AG04450 (cell line): ENCODE measurements around the gene ORAI1. TPM values are rescaled to one million over a fixed set of nuclear protein-coding genes. Genes with fewer than 3 reads are reported as not detected.
"Not testable (repeated sequence)": the region's sequence is repeated elsewhere in the genome, so short reads cannot be mapped to it uniquely, and the experiment has no call there.

ENCODE experiments used
- CTCF ChIA-PET: fragments of 300-600, 350-600 bp; formaldehyde crosslinking; extraction: SDS; loops from one replicate; lab custom pipeline; 2022; ENCODE audit warnings: antibody characterized with exemption, inconsistent platforms; lab: Charles Lee
- POLR2A ChIA-PET: fragments of 350-600 bp; formaldehyde crosslinking; extraction: SDS; loops from one replicate; lab custom pipeline; 2021; ENCODE audit warnings: antibody characterized with exemption, inconsistent platforms; lab: Yijun Ruan, JAX
- DNase-seq: peaks from one replicate; pipeline ENCODE4 v3.0.0-alpha.2; 2011; ENCODE audit warnings: low read depth, low spot score
- H3K27ac ChIP-seq: one replicate; pipeline ENCODE4 v1.5.1; 2012; ENCODE audit warnings: low read depth, low read length, control low read depth
- H3K27me3 ChIP-seq: one replicate; pipeline ENCODE4 v1.6.0; 2012; ENCODE audit warnings: low read length; ENCODE audit not compliant: control insufficient read depth, insufficient read depth
- H3K4me3 ChIP-seq: 2 replicates; pipeline ENCODE4 v1.5.1; 2011; ENCODE audit warnings: mild to moderate bottlenecking, low read depth, low read length, control low read depth
- H3K9me3 ChIP-seq: 2 replicates; pipeline ENCODE4 v1.5.1; 2012; ENCODE audit warnings: low read length; ENCODE audit not compliant: control insufficient read depth, insufficient read depth
- polyA plus RNA-seq: library from polyadenylated mRNA; depleted of rRNA; stranded (reverse); fragments of >200 nt; gene quantifications from 2 replicates; pipeline ENCODE4 v1.2.3, GENCODE V29; 2011
- TF ChIP-seq, protein P1 (sequence below): IDR thresholded peaks from 2 replicates; pipeline ENCODE4 v1.5.1; 2011; ENCODE audit warnings: low read depth, low read length, control low read depth, inconsistent platforms

Gene ORAI1
- polyA plus RNA-seq, 1 experiment: 13.6 TPM

DNA sequence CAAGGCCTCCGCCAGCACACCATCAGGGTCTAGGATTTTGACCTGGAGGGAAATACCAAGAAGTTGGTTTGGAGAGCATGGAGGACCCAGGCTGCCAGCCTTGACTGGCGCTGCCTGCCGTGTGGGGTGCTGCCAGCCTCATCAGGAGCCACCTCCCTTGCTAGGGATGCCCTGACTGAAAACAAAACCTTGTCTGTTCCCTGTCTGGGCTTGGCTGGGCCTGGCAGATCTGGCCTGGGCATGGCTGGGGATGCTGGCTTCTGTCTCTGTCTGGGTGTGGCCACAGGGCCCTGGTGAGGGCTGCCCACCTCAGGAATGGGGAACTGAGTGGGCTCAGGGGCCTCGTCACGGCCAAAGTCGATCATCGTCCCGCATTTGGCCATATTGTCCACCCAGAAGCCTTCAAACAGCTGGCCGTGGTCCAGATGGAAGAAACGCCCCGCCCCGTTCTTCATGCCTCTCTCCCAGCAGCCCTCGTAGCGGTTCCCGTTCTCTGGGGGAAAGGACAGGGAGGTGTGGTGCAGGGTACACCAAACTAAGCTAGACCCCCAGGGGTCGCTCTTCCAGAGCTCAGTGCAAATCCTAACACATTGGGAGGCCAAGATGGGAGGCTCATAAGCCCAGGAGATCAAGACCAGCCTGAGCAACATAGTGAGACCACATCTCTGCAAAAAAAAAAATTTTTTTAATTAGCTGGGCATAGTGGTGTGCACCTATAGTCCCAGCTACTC lies 26.6 kb downstream of the ORAI1 start:
- Histone ChIP-seq H3K4me3 (no peak overlapping the region), H3K27ac (no peak overlapping the region), H3K27me3 (no peaks in the 10 kb centered on the region), H3K9me3 (no peaks in the 10 kb centered on the region; the same call in 1 of the 2 replicates)
- CTCF ChIA-PET: interaction anchor here (1.1 kb wide), 1 partner anchor 16 kb away, joined by 4 read pairs; no protein-coding TSS in a partner anchor
- POLR2A ChIA-PET: no interaction called here
- TF ChIP-seq, protein P1, sequence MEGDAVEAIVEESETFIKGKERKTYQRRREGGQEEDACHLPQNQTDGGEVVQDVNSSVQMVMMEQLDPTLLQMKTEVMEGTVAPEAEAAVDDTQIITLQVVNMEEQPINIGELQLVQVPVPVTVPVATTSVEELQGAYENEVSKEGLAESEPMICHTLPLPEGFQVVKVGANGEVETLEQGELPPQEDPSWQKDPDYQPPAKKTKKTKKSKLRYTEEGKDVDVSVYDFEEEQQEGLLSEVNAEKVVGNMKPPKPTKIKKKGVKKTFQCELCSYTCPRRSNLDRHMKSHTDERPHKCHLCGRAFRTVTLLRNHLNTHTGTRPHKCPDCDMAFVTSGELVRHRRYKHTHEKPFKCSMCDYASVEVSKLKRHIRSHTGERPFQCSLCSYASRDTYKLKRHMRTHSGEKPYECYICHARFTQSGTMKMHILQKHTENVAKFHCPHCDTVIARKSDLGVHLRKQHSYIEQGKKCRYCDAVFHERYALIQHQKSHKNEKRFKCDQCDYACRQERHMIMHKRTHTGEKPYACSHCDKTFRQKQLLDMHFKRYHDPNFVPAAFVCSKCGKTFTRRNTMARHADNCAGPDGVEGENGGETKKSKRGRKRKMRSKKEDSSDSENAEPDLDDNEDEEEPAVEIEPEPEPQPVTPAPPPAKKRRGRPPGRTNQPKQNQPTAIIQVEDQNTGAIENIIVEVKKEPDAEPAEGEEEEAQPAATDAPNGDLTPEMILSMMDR: no peak
- no peak for DNase-seq

DNA sequence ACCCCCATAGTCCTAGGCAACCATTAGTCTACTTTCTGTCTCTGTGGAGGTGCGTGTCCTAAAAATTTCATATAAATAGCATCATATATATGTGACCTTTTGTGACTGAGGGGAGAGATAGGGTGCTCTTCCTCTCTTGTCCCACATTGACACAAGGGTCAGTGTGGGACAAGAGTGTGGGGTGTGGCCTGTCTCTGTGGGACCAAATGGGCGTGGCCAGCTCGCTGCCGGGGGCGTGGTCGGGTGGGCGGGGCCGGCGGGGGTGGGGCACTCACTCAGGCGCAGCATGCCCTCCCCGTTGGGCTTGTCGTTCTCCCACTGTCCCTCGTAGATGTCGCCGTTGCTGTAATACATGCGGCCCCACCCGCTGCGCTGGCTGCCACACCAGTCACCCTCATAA lies 27.7 kb downstream of the ORAI1 start:
- ChIA-PET CTCF (no interaction called here), POLR2A (no interaction called here)
- TF ChIP-seq, protein P1: no peak

GRCh38 chr12:121656122-121656521 lies 29.8 kb downstream of the ORAI1 start:
- ChIA-PET POLR2A (no interaction called here), CTCF (interaction anchor here (1.7 to 5.5 kb wide), 2 partner anchors 13 to 103 kb away, joined by 8 to 26 read pairs; partner anchors contain the start of gene MORN3)
- Histone ChIP-seq H3K9me3 (no peaks in the 10 kb centered on the region; the same call in 1 of the 2 replicates), H3K27me3 (no peaks in the 10 kb centered on the region), H3K27ac (no peak overlapping the region), H3K4me3 (no peak overlapping the region)
- TF ChIP-seq, protein P1: no peak
- DNase-seq: no peak

More for the DNA sequence above, 27.7 kb downstream of the ORAI1 start:
- Histone ChIP-seq H3K27me3 (no peaks in the 10 kb centered on the region), H3K27ac (no peak overlapping the region), H3K4me3 (no peak overlapping the region), H3K9me3 (no peaks in the 10 kb centered on the region; the same call in 1 of the 2 replicates)
- no peak for DNase-seq

GRCh38 chr12:121657305-121658008 lies 31.1 kb downstream of the ORAI1 start:
- ChIA-PET POLR2A (no interaction called here), CTCF (interaction anchor here (0.6 to 5.5 kb wide), 3 partner anchors 10 to 104 kb away, joined by 3 to 26 read pairs (median 8); partner anchors contain the start of gene MORN3)
- DNase-seq: no peak

GRCh38 chr12:121661353-121662105 lies 35.2 kb downstream of the ORAI1 start:
- H3K4me3 ChIP-seq, H3K27me3 ChIP-seq, POLR2A ChIA-PET, H3K9me3 ChIP-seq, DNase-seq, H3K27ac ChIP-seq: not testable (repeated sequence)
- CTCF ChIA-PET: interaction anchor here (1.2 to 5.5 kb wide), 3 partner anchors 8 to 109 kb away, joined by 3 to 26 read pairs (median 3); partner anchors contain the start of gene MORN3

More at GRCh38 chr12:121657305-121658008, 31.1 kb downstream of the ORAI1 start:
- no peaks in the 10 kb centered on the region; the same call in 1 of the 2 replicates for H3K9me3 ChIP-seq
- TF ChIP-seq, protein P1: no peak
- H3K27ac ChIP-seq: no peak overlapping the region
- no peaks in the 10 kb centered on the region for H3K27me3 ChIP-seq
- H3K4me3 ChIP-seq: no peak overlapping the region
